DND-41 (cell line): ENCODE results near the gene CNEP1R1.

Experiments used
- ATAC-seq: fragments of 200-7000 bp; cut with Tn5 transposase; 3 replicates; pipeline ENCODE4 v1.9.1; 2021; ENCODE audit warnings: low read depth; ENCODE audit not compliant: insufficient read depth
- DNase-seq: peaks from one replicate; pipeline ENCODE4 v3.0.0-alpha.2; 2020
- H2AFZ ChIP-seq: 2 replicates; pipeline ENCODE4 v1.6.0; 2012; ENCODE audit warnings: low read depth, low read length
- H3K27ac ChIP-seq: 2 replicates; pipeline ENCODE4 v1.5.1; 2012; ENCODE audit warnings: low read length, inconsistent platforms
- H3K27me3 ChIP-seq: fragments of 200-600 bp; sonication (generic); 2 replicates; pipeline ENCODE4 v1.6.0; 2012; ENCODE audit warnings: low read length, mild to moderate bottlenecking, inconsistent platforms; ENCODE audit not compliant: insufficient read depth, poor library complexity
- H3K36me3 ChIP-seq: 2 replicates; pipeline ENCODE4 v1.5.1; 2012; ENCODE audit warnings: low read length, inconsistent platforms; ENCODE audit not compliant: insufficient read depth
- H3K4me1 ChIP-seq: 2 replicates; pipeline ENCODE4 v1.5.1; 2012; ENCODE audit warnings: mild to moderate bottlenecking, low read length; ENCODE audit not compliant: insufficient read depth
- H3K4me2 ChIP-seq: 2 replicates; pipeline ENCODE4 v1.6.0; 2012; ENCODE audit warnings: mild to moderate bottlenecking, moderate library complexity, low read length, inconsistent platforms; ENCODE audit not compliant: insufficient read depth
- H3K4me3 ChIP-seq, 2 experiments: fragments of 200-600 bp in 1 of 2; shearing (Covaris generic) in 1 of 2; 2 replicates each; pipeline ENCODE4 v1.5.1; 2012 to 2016; ENCODE audit warnings: inconsistent platforms in 2 of 2, low read length in 2 of 2, mild to moderate bottlenecking in 2 of 2, low read depth in 1 of 2, moderate library complexity in 1 of 2
- H3K79me2 ChIP-seq: 2 replicates; pipeline ENCODE4 v1.6.0; 2012; ENCODE audit warnings: low read length, inconsistent platforms; ENCODE audit not compliant: insufficient read depth
- H3K9ac ChIP-seq: 2 replicates; pipeline ENCODE4 v1.6.0; 2012; ENCODE audit warnings: low read depth, mild to moderate bottlenecking, inconsistent platforms, low read length, moderate library complexity
- H3K9me3 ChIP-seq: 2 replicates; pipeline ENCODE4 v1.5.1; 2012; ENCODE audit warnings: low read length, moderate library complexity, mild to moderate bottlenecking, inconsistent platforms; ENCODE audit not compliant: insufficient read depth, severe bottlenecking
- H4K20me1 ChIP-seq: 2 replicates; pipeline ENCODE4 v1.6.0; 2012; ENCODE audit warnings: low read length; ENCODE audit not compliant: insufficient read depth
- CTCF ChIP-seq: IDR thresholded peaks from 2 replicates; pipeline ENCODE4 v1.5.1; 2012; ENCODE audit warnings: borderline replicate concordance, low read length, moderate library complexity, mild to moderate bottlenecking; ENCODE audit not compliant: poor library complexity, severe bottlenecking; ENCODE audit errors: extremely low read depth
- EZH2 ChIP-seq: IDR thresholded peaks from 3 replicates; pipeline ENCODE4 v1.6.1; 2012; ENCODE audit warnings: borderline replicate concordance, low read depth, mild to moderate bottlenecking, moderate library complexity, low read length, inconsistent platforms; ENCODE audit not compliant: severe bottlenecking

CNEP1R1 gene

GRCh38 chr16:50025537-50025931 lies 509 bp downstream of the CNEP1R1 start:
- Histone ChIP-seq H3K4me1 (peaks cover 32% of the 10 kb centered on the region), H3K4me2 (peak overlapping the region; percentile 95), H3K36me3 (peaks cover 21% of the 10 kb centered on the region), H3K27me3 (no peaks in the 10 kb centered on the region), H3K79me2 (peaks cover 53% of the 10 kb centered on the region), H3K9ac (peak overlapping the region; percentile 80), H3K9me3 (no peaks in the 10 kb centered on the region), H4K20me1 (peaks cover 14% of the 10 kb centered on the region; the same call in 1 of the 2 replicates), H2AFZ (peak overlapping the region; percentile 80), H3K4me3 (peak overlapping the region; percentile 76 to 91), H3K27ac (peak overlapping the region; percentile 78)
- DNase-seq: peak; percentile 39
- ATAC-seq: peak; percentile 42
- TF ChIP-seq CTCF (no peak), EZH2 (no peak)

- Histone ChIP-seq H3K36me3 (peaks cover 39% of the 10 kb centered on the region), H3K79me2 (peaks cover 63% of the 10 kb centered on the region), H4K20me1 (peaks cover 20% of the 10 kb centered on the region; the same call in 1 of the 2 replicates), H3K27me3 (no peaks in the 10 kb centered on the region), H3K4me2 (peak overlapping the region; percentile 95; the same call in 1 of the 2 replicates), H3K9ac (no peak overlapping the region), H3K27ac (no peak overlapping the region), H3K4me3 (no peak overlapping the region), H3K4me1 (peaks cover 32% of the 10 kb centered on the region), H2AFZ (no peak overlapping the region), H3K9me3 (no peaks in the 10 kb centered on the region)
- DNase-seq (no peak), ATAC-seq (no peak)
- TF ChIP-seq CTCF (no peak), EZH2 (no peak)
Observed at GRCh38 chr16:50027829-50028228, 2.8 kb downstream of the CNEP1R1 start.

GRCh38 chr16:50035468-50035992 lies 10.5 kb downstream of the CNEP1R1 start:
- H3K27me3 ChIP-seq: no peaks in the 10 kb centered on the region
- peaks cover 56% of the 10 kb centered on the region for H3K36me3 ChIP-seq
- no peak overlapping the region for H2AFZ ChIP-seq
- H3K4me1 ChIP-seq: no peaks in the 10 kb centered on the region
- ATAC-seq: no peak
- peaks cover 5% of the 10 kb centered on the region; the same call in 1 of the 2 replicates for H4K20me1 ChIP-seq
- TF ChIP-seq EZH2 (no peak), CTCF (no peak)
- H3K9ac ChIP-seq: no peak overlapping the region
- DNase-seq: no peak
- no peak overlapping the region for H3K27ac ChIP-seq
- peaks cover 9% of the 10 kb centered on the region; the same call in 1 of the 2 replicates for H3K79me2 ChIP-seq
- H3K9me3 ChIP-seq: no peaks in the 10 kb centered on the region
- H3K4me3 ChIP-seq: no peak overlapping the region
- H3K4me2 ChIP-seq: no peak overlapping the region
